NCI-H146 (cell line): ENCODE measurements around the gene OSBPL10.

Source experiments
- DNase-seq: peaks from one replicate; lab custom pipeline; 2025; lab: John Stamatoyannopoulos, UW

The OSBPL10 gene

DNA sequence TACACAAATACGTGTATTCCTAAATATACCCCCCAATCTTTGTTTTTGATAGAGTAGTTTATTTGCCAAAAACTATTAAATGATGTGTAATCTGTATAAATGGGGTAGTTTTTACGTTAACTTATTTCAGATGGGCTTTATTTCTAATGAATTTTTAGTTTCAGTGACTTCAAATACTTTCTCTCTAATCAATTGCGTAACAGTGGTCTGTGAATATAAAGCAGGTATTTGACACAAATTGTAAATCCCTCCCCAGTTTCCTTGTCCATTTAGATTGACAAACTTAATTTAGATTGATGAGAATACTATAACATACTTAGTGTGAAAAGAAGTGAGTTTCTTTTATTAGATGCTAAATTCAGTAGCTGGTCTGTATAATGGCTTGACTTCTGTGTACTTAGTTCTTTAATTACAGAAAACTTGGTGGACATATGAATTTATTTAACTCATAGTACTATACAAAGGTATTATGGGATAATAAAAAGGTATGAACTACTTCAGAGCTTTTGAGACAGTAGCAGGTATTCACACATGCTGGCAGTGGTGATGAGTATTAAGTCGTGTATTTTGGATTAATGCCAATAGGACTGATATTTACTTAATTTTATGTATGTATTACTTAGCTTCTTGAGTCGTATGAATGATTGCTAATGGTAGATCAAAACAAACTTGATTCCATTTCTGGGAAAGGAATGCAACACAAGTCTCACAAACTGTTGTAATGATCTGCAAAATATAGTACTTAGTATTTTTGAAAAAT lies 366.7 kb downstream of the OSBPL10 start:
- peak; percentile 45 for DNase-seq

DNA sequence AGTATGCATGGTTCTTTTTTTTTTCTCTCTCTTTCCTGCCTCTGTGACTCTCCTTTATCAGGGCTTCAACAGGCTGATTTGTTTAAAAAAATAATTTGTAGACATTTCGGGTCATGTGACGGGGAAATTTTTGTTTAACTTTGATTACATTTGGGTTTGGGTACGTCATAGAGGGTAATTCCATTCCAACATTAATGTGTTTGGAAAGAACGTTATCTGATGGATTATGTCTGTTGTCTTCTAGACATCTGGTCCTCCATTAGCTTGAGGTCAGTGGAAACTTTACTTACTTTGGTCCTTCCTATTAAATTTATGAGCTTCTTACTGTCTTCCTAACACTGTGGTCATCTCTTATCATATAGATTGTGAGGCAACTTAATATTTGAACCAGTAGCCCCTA lies 367.4 kb downstream of the OSBPL10 start:
- DNase-seq = no peak

DNA sequence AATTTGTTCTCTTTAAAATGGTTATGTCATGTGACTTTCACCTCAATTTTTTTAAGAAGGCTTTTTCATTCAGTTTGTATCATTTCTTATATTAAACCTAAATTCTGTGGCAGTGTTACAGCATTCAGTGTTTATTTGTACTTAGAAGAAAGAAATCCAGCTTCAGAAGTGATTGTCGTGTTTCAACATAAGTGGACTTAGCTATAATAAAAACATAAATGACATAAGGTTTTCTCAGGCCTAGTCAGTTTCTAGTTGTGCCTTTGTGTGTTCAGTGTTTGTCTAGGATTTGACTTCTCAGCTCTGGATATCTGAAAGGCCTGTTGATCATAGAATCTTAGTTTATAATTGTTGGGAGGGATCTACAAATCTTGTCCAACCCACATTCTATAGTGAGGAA lies 367.9 kb downstream of the OSBPL10 start:
- no peak for DNase-seq
